LNCaP clone FGC (cell line): ENCODE data around the gene PSMB2.
A peak's percentile ranks its signal among the peaks of the same experiment; 100 is the strongest.

ENCODE experiments used
- DNase-seq: peaks from one replicate; pipeline ENCODE4 v3.0.0-alpha.2; 2011; ENCODE audit warnings: low read depth
- H3K4me3 ChIP-seq: 2 replicates; pipeline ENCODE4 v1.5.1; 2011; ENCODE audit warnings: mild to moderate bottlenecking, low read depth, low read length, control low read depth
- CTCF ChIP-seq: IDR thresholded peaks from 2 replicates; pipeline ENCODE4 v1.5.1; 2012; ENCODE audit warnings: mild to moderate bottlenecking; ENCODE audit not compliant: control insufficient read depth, insufficient read depth; ENCODE audit errors: extremely low read depth

PSMB2 gene

GRCh38 chr1:35556484-35557117, 84.7 kb downstream of the PSMB2 start:
- no peak for DNase-seq
- TF ChIP-seq CTCF: peak; percentile 17; the same call in 1 of the 2 replicates

GRCh38 chr1:35555601-35556477, 85.5 kb downstream of the PSMB2 start:
- peak overlapping the region; percentile 92 for H3K4me3 ChIP-seq
- TF ChIP-seq CTCF: no peak
- no peak for DNase-seq

More at GRCh38 chr1:35556484-35557117, 84.7 kb downstream of the PSMB2 start:
- peak overlapping the region; percentile 92 for H3K4me3 ChIP-seq

GRCh38 chr1:35555212-35555584, 86.1 kb downstream of the PSMB2 start:
- TF ChIP-seq CTCF: no peak
- DNase-seq: no peak
- H3K4me3 ChIP-seq: peak overlapping the region; percentile 92

GRCh38 chr1:35554266-35555211, 86.8 kb downstream of the PSMB2 start:
- peak overlapping the region; percentile 92 for H3K4me3 ChIP-seq
- DNase-seq: peak; percentile 95
- TF ChIP-seq CTCF: no peak

- H3K4me3 ChIP-seq: peak overlapping the region; percentile 24
- peak; percentile 68 for DNase-seq
- no peak for TF ChIP-seq CTCF
Observed at GRCh38 chr1:35553851-35554250, 87.5 kb downstream of the PSMB2 start.
